ENCODE measurements around the gene EPB41L1.

DNA sequence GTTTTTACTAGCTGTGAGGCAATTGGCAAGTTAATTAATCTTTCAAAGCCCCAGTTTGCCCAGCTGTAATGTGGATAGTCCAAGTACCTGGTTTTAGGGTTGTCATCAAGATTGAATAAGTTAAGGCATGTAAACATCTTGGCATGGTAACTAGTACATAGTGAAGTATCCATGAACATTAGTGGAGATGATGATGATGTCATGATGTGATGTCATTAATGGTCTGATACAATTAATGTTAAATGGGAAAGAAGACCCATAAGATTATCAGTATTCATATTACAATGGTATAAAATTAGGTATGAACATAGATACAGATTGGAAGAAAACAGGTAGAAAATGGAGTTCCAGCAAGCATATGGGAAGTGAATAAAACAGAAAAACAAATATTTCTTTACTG lies 5.3 kb downstream of the EPB41L1 start:
- no peak for TF ChIP-seq EZH2phosphoT487 (IDR thresholded peaks at IDR 0.05; ENCODE audit: insufficient read depth, low read depth)
- no peak for TF ChIP-seq EZH2 (IDR thresholded peaks at IDR 0.05; ENCODE audit: insufficient read depth, poor library complexity, severe bottlenecking)
